LNCaP clone FGC (cell line): ENCODE measurements around the gene KMT5B.

Experiments used
- DNase-seq: peaks from one replicate; pipeline ENCODE4 v3.0.0-alpha.2; 2011; ENCODE audit warnings: low read depth
- H3K4me3 ChIP-seq: 2 replicates; pipeline ENCODE4 v1.5.1; 2011; ENCODE audit warnings: mild to moderate bottlenecking, low read depth, low read length, control low read depth
- TF ChIP-seq, protein P1 (sequence below): IDR thresholded peaks from 2 replicates; pipeline ENCODE4 v1.5.1; 2012; ENCODE audit warnings: mild to moderate bottlenecking; ENCODE audit not compliant: control insufficient read depth, insufficient read depth; ENCODE audit errors: extremely low read depth

KMT5B gene

DNA sequence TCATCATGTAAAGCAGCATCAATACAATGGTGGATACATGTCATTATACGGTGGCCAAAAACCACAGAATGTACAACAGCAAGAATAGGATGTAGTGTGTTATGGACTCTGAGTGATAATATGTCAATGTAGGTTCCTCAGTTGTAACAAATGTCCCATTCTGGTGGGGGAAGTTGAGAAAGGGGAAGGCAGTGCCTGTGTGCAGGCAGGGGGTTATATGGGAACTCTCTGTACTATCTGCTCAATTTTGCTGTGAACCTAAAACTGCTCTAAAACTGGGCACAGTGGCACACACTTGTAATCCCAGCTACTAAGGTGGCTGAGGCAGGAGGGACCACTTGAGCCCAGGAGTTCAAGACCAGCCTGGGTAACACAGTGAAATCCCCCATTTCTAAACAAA lies 97.8 kb downstream of the KMT5B start:
- TF ChIP-seq, protein P1, sequence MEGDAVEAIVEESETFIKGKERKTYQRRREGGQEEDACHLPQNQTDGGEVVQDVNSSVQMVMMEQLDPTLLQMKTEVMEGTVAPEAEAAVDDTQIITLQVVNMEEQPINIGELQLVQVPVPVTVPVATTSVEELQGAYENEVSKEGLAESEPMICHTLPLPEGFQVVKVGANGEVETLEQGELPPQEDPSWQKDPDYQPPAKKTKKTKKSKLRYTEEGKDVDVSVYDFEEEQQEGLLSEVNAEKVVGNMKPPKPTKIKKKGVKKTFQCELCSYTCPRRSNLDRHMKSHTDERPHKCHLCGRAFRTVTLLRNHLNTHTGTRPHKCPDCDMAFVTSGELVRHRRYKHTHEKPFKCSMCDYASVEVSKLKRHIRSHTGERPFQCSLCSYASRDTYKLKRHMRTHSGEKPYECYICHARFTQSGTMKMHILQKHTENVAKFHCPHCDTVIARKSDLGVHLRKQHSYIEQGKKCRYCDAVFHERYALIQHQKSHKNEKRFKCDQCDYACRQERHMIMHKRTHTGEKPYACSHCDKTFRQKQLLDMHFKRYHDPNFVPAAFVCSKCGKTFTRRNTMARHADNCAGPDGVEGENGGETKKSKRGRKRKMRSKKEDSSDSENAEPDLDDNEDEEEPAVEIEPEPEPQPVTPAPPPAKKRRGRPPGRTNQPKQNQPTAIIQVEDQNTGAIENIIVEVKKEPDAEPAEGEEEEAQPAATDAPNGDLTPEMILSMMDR = no peak
- H3K4me3 ChIP-seq = no peak overlapping the region
- DNase-seq = no peak

DNA sequence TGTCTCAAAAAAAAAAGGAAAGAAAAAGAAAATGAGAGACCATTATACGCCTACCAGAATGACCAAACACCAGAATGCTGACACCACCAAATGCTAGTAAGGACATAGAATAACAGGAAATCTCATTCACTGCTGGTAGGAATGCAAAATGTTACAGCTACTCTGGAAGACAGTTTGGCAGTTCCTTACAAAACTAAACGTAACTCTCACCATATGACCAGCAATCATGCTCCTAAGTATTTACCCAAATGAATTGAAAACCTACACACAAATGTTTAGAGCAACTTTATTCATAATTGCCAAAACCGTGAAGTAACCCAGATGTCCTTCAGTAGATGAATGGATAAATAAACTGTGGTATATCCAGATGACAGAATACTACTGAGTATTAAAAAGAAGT lies 99.1 kb downstream of the KMT5B start:
- H3K4me3 ChIP-seq = no peak overlapping the region
- no peak for DNase-seq
- TF ChIP-seq, protein P1 = no peak

DNA sequence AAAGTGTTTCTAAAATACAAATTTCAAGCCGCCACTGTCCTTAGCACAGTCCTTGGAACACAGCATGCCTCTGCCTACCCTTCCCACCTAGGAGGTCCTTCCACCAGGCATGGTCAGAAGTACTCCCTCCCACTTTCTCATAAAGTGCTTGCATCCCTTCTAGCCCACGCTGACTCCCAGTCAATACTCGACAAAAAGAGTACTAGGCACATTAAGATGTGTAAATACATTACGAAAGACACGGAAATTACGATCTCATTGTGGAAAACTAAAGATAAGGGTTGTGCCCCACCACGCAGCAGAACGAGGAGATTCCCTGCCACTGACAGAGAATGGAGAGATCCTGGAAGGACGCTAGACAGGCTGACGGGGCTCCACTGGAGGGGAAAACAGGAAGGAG lies 105.4 kb downstream of the KMT5B start:
- no peak for DNase-seq

DNA sequence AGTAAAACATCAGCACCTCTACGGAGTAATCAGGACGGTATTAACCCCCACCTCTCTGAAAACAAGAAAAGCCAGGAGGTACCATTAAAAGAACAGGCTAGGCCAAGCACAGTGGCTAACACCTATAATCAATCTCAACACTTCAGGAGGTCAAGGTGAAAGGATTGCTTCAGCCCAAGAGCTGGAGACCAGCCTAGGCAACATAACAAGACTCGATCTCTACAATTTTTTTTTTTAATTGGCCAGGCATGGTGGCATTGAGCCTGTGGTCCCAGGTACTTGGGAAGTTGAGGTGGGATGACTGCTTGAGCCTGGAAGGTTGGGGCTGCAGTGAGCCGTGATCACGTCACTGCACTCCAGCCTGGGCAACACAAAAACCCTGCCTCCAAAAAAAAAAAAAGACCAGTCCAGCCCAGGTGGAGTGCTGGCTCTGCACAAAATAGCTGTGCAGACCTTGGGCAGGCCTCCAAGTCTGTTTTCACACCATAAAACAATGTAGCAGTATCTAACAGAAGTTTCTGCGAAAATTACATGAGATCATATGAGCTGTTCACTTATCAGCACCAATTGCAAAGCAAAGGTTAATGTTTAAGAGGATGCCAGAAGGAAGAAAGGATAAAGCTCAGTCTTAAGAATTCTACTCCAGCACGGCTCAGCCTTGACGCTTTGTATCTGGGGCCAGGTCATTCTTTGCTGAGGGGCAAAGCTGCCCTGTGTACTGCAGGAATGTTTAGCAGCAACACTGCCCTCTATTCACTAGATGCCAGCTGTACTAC lies 106.7 kb downstream of the KMT5B start:
- no peak overlapping the region for H3K4me3 ChIP-seq
- TF ChIP-seq, protein P1 = no peak
- DNase-seq = no peak

More for the DNA sequence above, 105.4 kb downstream of the KMT5B start:
- no peak overlapping the region for H3K4me3 ChIP-seq
- TF ChIP-seq, protein P1 = no peak
